OCI-LY1 (cell line): ENCODE results near the gene IMPA2.

ENCODE experiments used
- EZH2 ChIP-seq: fragments of 200-600 bp; sonication (generic), shearing (Covaris generic); IDR thresholded peaks from 2 replicates; pipeline ENCODE4 v1.8.0; 2017; ENCODE audit warnings: borderline replicate concordance, mixed run types, mild to moderate bottlenecking, antibody characterized with exemption, low read length, moderate library complexity, mixed read lengths
- TF ChIP-seq, protein P1 (sequence below): fragments of 200-600 bp; sonication (generic), shearing (Covaris generic); IDR thresholded peaks from 2 replicates; pipeline ENCODE4 v1.5.1; 2017; ENCODE audit warnings: mild to moderate bottlenecking, antibody characterized with exemption, low read length, moderate library complexity, mixed read lengths

DNA sequence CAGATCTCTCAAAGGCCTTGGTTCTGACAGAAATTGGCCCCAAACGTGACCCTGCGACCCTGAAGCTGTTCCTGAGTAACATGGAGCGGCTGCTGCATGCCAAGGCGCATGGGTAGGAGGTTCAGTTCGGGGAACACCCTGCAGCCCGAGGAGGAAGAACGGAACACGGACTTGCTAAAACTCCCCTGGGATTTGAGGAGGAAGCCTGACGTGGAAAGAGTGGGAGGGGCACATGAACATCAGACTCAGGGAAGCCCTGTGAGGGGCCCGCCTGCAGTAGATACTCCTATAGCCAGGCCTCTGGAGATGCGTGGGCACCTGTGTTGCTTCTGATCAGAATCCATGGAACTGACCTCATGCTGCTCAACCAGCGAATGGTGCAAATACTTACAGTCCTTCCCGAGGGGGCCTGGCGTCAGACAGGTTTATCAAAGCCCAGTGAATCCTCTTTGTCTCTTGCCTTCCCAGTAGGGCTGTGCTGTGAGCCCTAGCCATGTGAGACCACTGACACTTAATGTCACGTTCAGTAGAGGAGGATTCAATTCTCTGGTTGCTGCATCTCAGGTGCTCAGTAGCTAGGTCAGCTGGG lies 46.8 kb downstream of the IMPA2 start:
- TF ChIP-seq, protein P1, sequence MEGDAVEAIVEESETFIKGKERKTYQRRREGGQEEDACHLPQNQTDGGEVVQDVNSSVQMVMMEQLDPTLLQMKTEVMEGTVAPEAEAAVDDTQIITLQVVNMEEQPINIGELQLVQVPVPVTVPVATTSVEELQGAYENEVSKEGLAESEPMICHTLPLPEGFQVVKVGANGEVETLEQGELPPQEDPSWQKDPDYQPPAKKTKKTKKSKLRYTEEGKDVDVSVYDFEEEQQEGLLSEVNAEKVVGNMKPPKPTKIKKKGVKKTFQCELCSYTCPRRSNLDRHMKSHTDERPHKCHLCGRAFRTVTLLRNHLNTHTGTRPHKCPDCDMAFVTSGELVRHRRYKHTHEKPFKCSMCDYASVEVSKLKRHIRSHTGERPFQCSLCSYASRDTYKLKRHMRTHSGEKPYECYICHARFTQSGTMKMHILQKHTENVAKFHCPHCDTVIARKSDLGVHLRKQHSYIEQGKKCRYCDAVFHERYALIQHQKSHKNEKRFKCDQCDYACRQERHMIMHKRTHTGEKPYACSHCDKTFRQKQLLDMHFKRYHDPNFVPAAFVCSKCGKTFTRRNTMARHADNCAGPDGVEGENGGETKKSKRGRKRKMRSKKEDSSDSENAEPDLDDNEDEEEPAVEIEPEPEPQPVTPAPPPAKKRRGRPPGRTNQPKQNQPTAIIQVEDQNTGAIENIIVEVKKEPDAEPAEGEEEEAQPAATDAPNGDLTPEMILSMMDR, result no peak
- no peak for TF ChIP-seq EZH2
